ENCODE results near the gene FAM81A.

The FAM81A gene

GRCh38 chr15:59550530-59550929, 112.5 kb downstream of the FAM81A start:
- Histone ChIP-seq H3K27me3 (ENCODE audit: insufficient read depth, poor library complexity, severe bottlenecking) (no peaks in the 10 kb centered on the region), H3K4me3 (ENCODE audit: severe bottlenecking) (no peak overlapping the region), H3K4me1 (ENCODE audit: insufficient read depth, poor library complexity, severe bottlenecking) (peaks cover 21% of the 10 kb centered on the region), H3K27ac (ENCODE audit: poor library complexity, severe bottlenecking) (no peak overlapping the region), H3K36me3 (ENCODE audit: low read depth) (no peaks in the 10 kb centered on the region), H3K9me3 (ENCODE audit: severe bottlenecking) (no peaks in the 10 kb centered on the region)
- ATAC-seq (ENCODE audit: low read depth) (no peak), DNase-seq (ENCODE audit: low spot score) (no peak)
- TF ChIP-seq, protein P1, sequence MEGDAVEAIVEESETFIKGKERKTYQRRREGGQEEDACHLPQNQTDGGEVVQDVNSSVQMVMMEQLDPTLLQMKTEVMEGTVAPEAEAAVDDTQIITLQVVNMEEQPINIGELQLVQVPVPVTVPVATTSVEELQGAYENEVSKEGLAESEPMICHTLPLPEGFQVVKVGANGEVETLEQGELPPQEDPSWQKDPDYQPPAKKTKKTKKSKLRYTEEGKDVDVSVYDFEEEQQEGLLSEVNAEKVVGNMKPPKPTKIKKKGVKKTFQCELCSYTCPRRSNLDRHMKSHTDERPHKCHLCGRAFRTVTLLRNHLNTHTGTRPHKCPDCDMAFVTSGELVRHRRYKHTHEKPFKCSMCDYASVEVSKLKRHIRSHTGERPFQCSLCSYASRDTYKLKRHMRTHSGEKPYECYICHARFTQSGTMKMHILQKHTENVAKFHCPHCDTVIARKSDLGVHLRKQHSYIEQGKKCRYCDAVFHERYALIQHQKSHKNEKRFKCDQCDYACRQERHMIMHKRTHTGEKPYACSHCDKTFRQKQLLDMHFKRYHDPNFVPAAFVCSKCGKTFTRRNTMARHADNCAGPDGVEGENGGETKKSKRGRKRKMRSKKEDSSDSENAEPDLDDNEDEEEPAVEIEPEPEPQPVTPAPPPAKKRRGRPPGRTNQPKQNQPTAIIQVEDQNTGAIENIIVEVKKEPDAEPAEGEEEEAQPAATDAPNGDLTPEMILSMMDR (IDR thresholded peaks at IDR 0.05; ENCODE audit: poor library complexity, severe bottlenecking), result no peak

GRCh38 chr15:59550956-59551355, 113.0 kb downstream of the FAM81A start:
- DNase-seq (ENCODE audit: low spot score) (no peak), ATAC-seq (ENCODE audit: low read depth) (no peak)

GRCh38 chr15:59553879-59554735, 116.1 kb downstream of the FAM81A start:
- no peak overlapping the region for H3K4me3 ChIP-seq (ENCODE audit: severe bottlenecking)
- peaks cover 33% of the 10 kb centered on the region for H3K4me1 ChIP-seq (ENCODE audit: insufficient read depth, poor library complexity, severe bottlenecking)
- DNase-seq (ENCODE audit: low spot score) (peak; percentile 86), ATAC-seq (ENCODE audit: low read depth) (peak; percentile 94)
- TF ChIP-seq, protein P1 (IDR thresholded peaks at IDR 0.05; ENCODE audit: poor library complexity, severe bottlenecking), result no peak
- no peaks in the 10 kb centered on the region for H3K9me3 ChIP-seq (ENCODE audit: severe bottlenecking)
- peak overlapping the region; percentile 90 for H3K27ac ChIP-seq (ENCODE audit: poor library complexity, severe bottlenecking)
- H3K36me3 ChIP-seq (ENCODE audit: low read depth), result no peaks in the 10 kb centered on the region
- H3K27me3 ChIP-seq (ENCODE audit: insufficient read depth, poor library complexity, severe bottlenecking), result no peaks in the 10 kb centered on the region

More at GRCh38 chr15:59550956-59551355, 113.0 kb downstream of the FAM81A start:
- TF ChIP-seq, protein P1 (IDR thresholded peaks at IDR 0.05; ENCODE audit: poor library complexity, severe bottlenecking), result no peak
- H3K9me3 ChIP-seq (ENCODE audit: severe bottlenecking), result no peaks in the 10 kb centered on the region
- H3K27me3 ChIP-seq (ENCODE audit: insufficient read depth, poor library complexity, severe bottlenecking), result no peaks in the 10 kb centered on the region
- no peaks in the 10 kb centered on the region for H3K36me3 ChIP-seq (ENCODE audit: low read depth)
- H3K4me1 ChIP-seq (ENCODE audit: insufficient read depth, poor library complexity, severe bottlenecking), result peaks cover 26% of the 10 kb centered on the region
- H3K27ac ChIP-seq (ENCODE audit: poor library complexity, severe bottlenecking), result peak overlapping the region; percentile 1
- H3K4me3 ChIP-seq (ENCODE audit: severe bottlenecking), result no peak overlapping the region

GRCh38 chr15:59555696-59556095, 117.7 kb downstream of the FAM81A start:
- DNase-seq (ENCODE audit: low spot score), result no peak
- H3K4me1 ChIP-seq (ENCODE audit: insufficient read depth, poor library complexity, severe bottlenecking), result peaks cover 33% of the 10 kb centered on the region
- no peaks in the 10 kb centered on the region for H3K9me3 ChIP-seq (ENCODE audit: severe bottlenecking)
- TF ChIP-seq, protein P1 (IDR thresholded peaks at IDR 0.05; ENCODE audit: poor library complexity, severe bottlenecking), result no peak
- H3K36me3 ChIP-seq (ENCODE audit: low read depth), result no peaks in the 10 kb centered on the region
- H3K27me3 ChIP-seq (ENCODE audit: insufficient read depth, poor library complexity, severe bottlenecking), result no peaks in the 10 kb centered on the region
- ATAC-seq (ENCODE audit: low read depth), result peak; percentile 58
- no peak overlapping the region for H3K4me3 ChIP-seq (ENCODE audit: severe bottlenecking)
- H3K27ac ChIP-seq (ENCODE audit: poor library complexity, severe bottlenecking), result peak overlapping the region; percentile 90

DNA sequence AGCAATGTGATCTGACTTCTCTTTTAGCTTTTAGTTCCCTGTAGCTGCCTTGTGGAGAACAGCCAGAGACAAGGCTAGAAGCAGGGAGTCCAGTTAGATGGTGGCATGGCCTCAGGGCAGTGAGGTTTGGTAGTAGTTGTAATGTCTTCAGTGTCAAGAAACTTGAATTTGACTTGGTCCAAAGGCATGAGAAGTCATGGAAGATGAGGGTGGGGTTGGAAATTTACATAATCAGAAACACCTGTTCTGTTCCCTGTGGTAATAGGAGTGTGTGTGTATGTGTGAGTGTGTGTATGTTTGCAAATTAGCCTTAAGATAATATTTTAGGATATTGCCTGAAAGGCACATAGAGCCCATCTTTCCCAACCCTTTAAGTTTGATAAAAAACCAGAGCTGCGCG, 118.4 kb downstream of the FAM81A start:
- peak overlapping the region; percentile 90 for H3K27ac ChIP-seq (ENCODE audit: poor library complexity, severe bottlenecking)
- ATAC-seq (ENCODE audit: low read depth) (no peak), DNase-seq (ENCODE audit: low spot score) (no peak)
- H3K4me3 ChIP-seq (ENCODE audit: severe bottlenecking), result no peak overlapping the region
- peaks cover 33% of the 10 kb centered on the region for H3K4me1 ChIP-seq (ENCODE audit: insufficient read depth, poor library complexity, severe bottlenecking)
- no peaks in the 10 kb centered on the region for H3K27me3 ChIP-seq (ENCODE audit: insufficient read depth, poor library complexity, severe bottlenecking)
- no peaks in the 10 kb centered on the region for H3K9me3 ChIP-seq (ENCODE audit: severe bottlenecking)
- TF ChIP-seq, protein P1 (IDR thresholded peaks at IDR 0.05; ENCODE audit: poor library complexity, severe bottlenecking), result no peak
- H3K36me3 ChIP-seq (ENCODE audit: low read depth), result no peaks in the 10 kb centered on the region
